RCC 7860 (cell line): Measurements from ENCODE around the gene CTNNA1.

Experiments
- DNase-seq: peaks from one replicate; pipeline ENCODE4 v3.0.0-alpha.2; 2015; ENCODE audit warnings: low spot score
- FAIRE-seq: peaks from 2 replicates; lab custom pipeline; 2012; peaks lifted over from hg19 to GRCh38; lab: Jason Lieb, UNC

CTNNA1 gene

GRCh38 chr5:138956801-138957200 is 203.6 kb downstream of the CTNNA1 start:
- FAIRE-seq (no peak), DNase-seq (no peak)

- no peak for DNase-seq
- FAIRE-seq = no peak
These were observed 207.0 kb downstream of the CTNNA1 start for GRCh38 chr5:138960145-138960692.

- no peak for DNase-seq
- no peak for FAIRE-seq
These were observed 208.0 kb downstream of the CTNNA1 start for GRCh38 chr5:138961221-138961620.

- no peak for FAIRE-seq
- no peak for DNase-seq
These were observed 208.5 kb downstream of the CTNNA1 start for GRCh38 chr5:138961729-138962128.

- FAIRE-seq = no peak
- no peak for DNase-seq
These were observed 209.6 kb downstream of the CTNNA1 start for GRCh38 chr5:138962614-138963370.

GRCh38 chr5:138963763-138964371 is 210.6 kb downstream of the CTNNA1 start:
- FAIRE-seq = no peak
- DNase-seq = peak; percentile 28

- DNase-seq = no peak
- no peak for FAIRE-seq
These were observed 211.5 kb downstream of the CTNNA1 start for GRCh38 chr5:138964647-138965201.

GRCh38 chr5:138965626-138966025 is 212.4 kb downstream of the CTNNA1 start:
- DNase-seq (no peak), FAIRE-seq (no peak)

- DNase-seq (peak; percentile 53), FAIRE-seq (peak; percentile 74)
These were observed 213.2 kb downstream of the CTNNA1 start for GRCh38 chr5:138966236-138966985.

- DNase-seq = no peak
- FAIRE-seq = no peak
These were observed 214.7 kb downstream of the CTNNA1 start for GRCh38 chr5:138967791-138968448.

GRCh38 chr5:138968601-138969000 is 215.4 kb downstream of the CTNNA1 start:
- no peak for DNase-seq
- FAIRE-seq = no peak

- FAIRE-seq = no peak
These were observed 216.2 kb downstream of the CTNNA1 start for GRCh38 chr5:138969323-138970002.

GRCh38 chr5:138972230-138972629 is 219.0 kb downstream of the CTNNA1 start:
- FAIRE-seq (no peak), DNase-seq (no peak)

More at GRCh38 chr5:138969323-138970002, 216.2 kb downstream of the CTNNA1 start:
- DNase-seq = no peak

GRCh38 chr5:138972836-138973235 is 219.6 kb downstream of the CTNNA1 start:
- FAIRE-seq (no peak), DNase-seq (no peak)

- FAIRE-seq = no peak
- peak; percentile 26 for DNase-seq
These were observed 221.2 kb downstream of the CTNNA1 start for GRCh38 chr5:138974227-138975063.

GRCh38 chr5:138975098-138975847 is 222.0 kb downstream of the CTNNA1 start:
- peak; percentile 83 for DNase-seq
- FAIRE-seq = peak; percentile 80

GRCh38 chr5:138978080-138978479 is 224.9 kb downstream of the CTNNA1 start:
- FAIRE-seq (no peak), DNase-seq (no peak)

GRCh38 chr5:138978581-138978980 is 225.4 kb downstream of the CTNNA1 start:
- DNase-seq = no peak
- no peak for FAIRE-seq
